ENCODE measurements around the gene AUH. TPM values are rescaled to one million over a fixed set of nuclear protein-coding genes. Genes with fewer than 3 reads are reported as not detected.

AUH gene, protein sequence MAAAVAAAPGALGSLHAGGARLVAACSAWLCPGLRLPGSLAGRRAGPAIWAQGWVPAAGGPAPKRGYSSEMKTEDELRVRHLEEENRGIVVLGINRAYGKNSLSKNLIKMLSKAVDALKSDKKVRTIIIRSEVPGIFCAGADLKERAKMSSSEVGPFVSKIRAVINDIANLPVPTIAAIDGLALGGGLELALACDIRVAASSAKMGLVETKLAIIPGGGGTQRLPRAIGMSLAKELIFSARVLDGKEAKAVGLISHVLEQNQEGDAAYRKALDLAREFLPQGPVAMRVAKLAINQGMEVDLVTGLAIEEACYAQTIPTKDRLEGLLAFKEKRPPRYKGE
- 28.5 TPM for total RNA-seq (ENCODE audit: unreplicated experiment)
- long read RNA-seq, transcript AUH-202 (10 exons, 1,577 nt), result major isoform, 12 of 18 reads
- long read RNA-seq, partial matches to known transcripts, result 1 of 18 reads
- long read RNA-seq, other reads (novel, unspliced or antisense), result 5 of 18 reads

DNA sequence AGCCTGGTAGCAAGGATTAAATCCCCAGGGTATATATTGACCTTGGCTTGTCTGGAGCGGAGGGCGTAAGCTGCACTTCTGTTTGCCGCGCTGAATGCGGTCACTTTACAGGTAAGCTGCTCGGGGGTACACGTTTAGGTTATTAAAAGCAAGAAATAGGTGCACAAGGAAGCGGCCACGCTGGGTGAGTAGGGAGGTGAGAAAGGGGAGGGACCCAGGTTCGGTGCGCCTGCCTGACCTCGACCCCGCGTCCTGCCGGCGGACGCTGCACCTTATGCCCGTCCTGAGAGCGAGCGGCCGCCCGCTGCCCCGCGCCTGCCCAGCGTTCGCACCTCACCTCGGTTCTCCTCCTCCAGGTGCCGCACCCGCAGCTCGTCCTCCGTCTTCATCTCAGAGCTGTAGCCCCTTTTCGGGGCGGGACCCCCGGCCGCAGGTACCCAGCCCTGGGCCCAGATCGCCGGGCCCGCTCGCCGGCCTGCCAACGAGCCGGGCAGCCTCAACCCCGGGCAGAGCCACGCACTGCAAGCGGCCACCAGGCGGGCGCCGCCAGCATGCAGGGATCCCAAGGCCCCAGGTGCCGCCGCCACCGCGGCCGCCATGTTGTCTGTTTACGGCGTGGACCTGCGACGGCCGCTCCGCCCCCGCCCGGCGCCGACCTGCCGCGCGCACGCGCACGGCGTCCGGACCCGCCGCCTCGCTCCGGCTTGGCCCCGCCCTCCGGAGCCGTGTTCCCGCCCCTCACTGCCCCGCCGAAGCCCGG is at the start of gene AUH:
AUH (minus strand) TSS at position 628 of the 760 bp plus-strand sequence; CDS start at position 599, 29 bp downstream.
- peaks cover 6% of the 10 kb centered on the region for H3K36me3 Mint-ChIP-seq (ENCODE audit: unreplicated experiment)
- peaks cover 10% of the 10 kb centered on the region for H3K9me3 Mint-ChIP-seq (ENCODE audit: unreplicated experiment)
- DNase-seq, result peak; percentile 90
- H3K4me1 Mint-ChIP-seq (ENCODE audit: low read depth, unreplicated experiment), result peaks cover 20% of the 10 kb centered on the region
- TF ChIP-seq, protein P1, sequence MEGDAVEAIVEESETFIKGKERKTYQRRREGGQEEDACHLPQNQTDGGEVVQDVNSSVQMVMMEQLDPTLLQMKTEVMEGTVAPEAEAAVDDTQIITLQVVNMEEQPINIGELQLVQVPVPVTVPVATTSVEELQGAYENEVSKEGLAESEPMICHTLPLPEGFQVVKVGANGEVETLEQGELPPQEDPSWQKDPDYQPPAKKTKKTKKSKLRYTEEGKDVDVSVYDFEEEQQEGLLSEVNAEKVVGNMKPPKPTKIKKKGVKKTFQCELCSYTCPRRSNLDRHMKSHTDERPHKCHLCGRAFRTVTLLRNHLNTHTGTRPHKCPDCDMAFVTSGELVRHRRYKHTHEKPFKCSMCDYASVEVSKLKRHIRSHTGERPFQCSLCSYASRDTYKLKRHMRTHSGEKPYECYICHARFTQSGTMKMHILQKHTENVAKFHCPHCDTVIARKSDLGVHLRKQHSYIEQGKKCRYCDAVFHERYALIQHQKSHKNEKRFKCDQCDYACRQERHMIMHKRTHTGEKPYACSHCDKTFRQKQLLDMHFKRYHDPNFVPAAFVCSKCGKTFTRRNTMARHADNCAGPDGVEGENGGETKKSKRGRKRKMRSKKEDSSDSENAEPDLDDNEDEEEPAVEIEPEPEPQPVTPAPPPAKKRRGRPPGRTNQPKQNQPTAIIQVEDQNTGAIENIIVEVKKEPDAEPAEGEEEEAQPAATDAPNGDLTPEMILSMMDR (IDR thresholded peaks at IDR 0.05; ENCODE audit: partially characterized antibody, unreplicated experiment), result no peak
- H3K27me3 Mint-ChIP-seq (ENCODE audit: unreplicated experiment), result peaks cover 5% of the 10 kb centered on the region
- peak within 1 kb of the TSS; percentile 94 for H3K27ac Mint-ChIP-seq (ENCODE audit: unreplicated experiment)
- peak within 1 kb of the TSS; percentile 100 for H3K4me3 Mint-ChIP-seq (ENCODE audit: unreplicated experiment)

DNA sequence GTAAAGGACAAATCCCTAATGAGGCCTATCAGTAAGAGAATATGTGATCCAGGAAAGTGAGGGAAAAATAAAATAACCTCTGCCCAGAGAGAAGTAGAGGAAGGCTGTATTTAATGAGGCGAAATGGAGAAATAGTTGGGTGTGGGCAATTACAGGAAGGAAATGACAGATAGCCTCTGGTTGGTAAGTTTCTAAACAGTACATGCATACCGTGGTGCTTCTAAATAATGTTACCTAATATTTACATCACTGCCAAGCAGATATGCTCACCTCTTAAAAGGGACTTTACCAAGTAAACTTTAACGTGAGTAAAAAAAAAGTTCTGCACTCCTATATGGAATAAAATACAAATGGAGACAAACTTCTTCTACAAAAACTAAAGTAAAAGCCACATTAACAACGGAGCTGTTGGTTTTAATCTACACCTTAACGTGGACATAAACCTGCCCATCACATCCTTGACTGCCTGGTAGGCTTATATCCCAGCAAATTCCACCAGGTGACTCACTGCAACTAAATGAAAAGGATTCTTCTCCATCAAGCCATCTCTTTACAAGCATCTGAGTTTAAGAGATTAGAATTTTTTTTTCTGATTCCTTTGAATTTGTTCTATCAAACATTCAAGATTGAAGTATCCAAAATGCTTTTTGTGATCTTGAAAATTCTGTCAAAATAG is 49.5 kb upstream of the AUH start:
- no peak for DNase-seq
- no peak overlapping the region for H3K4me3 Mint-ChIP-seq (ENCODE audit: unreplicated experiment)
- H3K9me3 Mint-ChIP-seq (ENCODE audit: unreplicated experiment), result peaks cover 5% of the 10 kb centered on the region
- H3K36me3 Mint-ChIP-seq (ENCODE audit: unreplicated experiment), result no peaks in the 10 kb centered on the region
- TF ChIP-seq, protein P1 (IDR thresholded peaks at IDR 0.05; ENCODE audit: partially characterized antibody, unreplicated experiment), result no peak
- H3K27me3 Mint-ChIP-seq (ENCODE audit: unreplicated experiment), result peaks cover 6% of the 10 kb centered on the region
- no peak overlapping the region for H3K27ac Mint-ChIP-seq (ENCODE audit: unreplicated experiment)
- H3K4me1 Mint-ChIP-seq (ENCODE audit: low read depth, unreplicated experiment), result peaks cover 8% of the 10 kb centered on the region

DNA sequence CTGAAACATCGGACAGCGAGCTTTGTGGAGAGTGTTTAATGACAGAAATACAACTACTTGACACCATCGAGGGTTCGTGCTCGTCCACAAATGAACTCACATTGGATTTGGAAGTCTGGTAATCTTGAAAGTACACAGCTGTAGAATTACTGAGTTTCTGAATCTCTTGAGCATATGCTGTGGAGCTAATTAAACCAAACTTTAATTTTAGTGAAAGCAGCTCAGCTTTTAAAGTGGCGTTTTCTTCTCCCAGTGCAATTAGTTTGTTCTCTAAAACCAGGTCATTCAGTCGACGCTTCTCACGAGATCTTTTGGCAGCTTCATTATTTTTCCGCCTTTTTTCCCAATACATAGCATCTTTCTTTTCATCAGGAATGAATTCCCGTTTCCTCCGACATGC is 48.4 kb upstream of the AUH start:
- Mint-ChIP-seq H3K4me1 (ENCODE audit: low read depth, unreplicated experiment) (peaks cover 2% of the 10 kb centered on the region), H3K27ac (ENCODE audit: unreplicated experiment) (no peak overlapping the region), H3K9me3 (ENCODE audit: unreplicated experiment) (peaks cover 2% of the 10 kb centered on the region), H3K36me3 (ENCODE audit: unreplicated experiment) (peaks cover 5% of the 10 kb centered on the region), H3K4me3 (ENCODE audit: unreplicated experiment) (no peak overlapping the region), H3K27me3 (ENCODE audit: unreplicated experiment) (peaks cover 6% of the 10 kb centered on the region)
- TF ChIP-seq, protein P1 (IDR thresholded peaks at IDR 0.05; ENCODE audit: partially characterized antibody, unreplicated experiment), result no peak
- no peak for DNase-seq

DNA sequence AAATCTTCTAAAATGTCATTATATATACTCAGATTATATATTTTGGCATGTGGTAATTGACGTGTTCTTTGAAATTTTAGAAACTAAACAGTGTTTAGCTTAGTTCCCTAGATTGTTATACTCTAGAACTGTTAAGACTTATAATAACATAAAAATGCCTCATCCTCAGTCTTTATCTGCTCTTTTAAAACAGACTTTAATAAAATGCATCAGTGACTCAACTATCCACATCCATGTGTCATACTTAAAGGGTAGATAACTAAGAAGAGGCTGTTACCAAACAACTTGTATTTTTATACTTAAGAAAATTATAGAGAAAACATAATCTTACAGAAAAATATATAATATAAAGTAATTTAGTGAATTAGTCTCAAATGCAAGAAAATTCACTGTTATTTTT is 46.8 kb upstream of the AUH start:
- H3K4me3 Mint-ChIP-seq (ENCODE audit: unreplicated experiment), result no peak overlapping the region
- peaks cover 7% of the 10 kb centered on the region for H3K36me3 Mint-ChIP-seq (ENCODE audit: unreplicated experiment)
- TF ChIP-seq, protein P1 (IDR thresholded peaks at IDR 0.05; ENCODE audit: partially characterized antibody, unreplicated experiment), result no peak
- DNase-seq, result no peak
- peaks cover 2% of the 10 kb centered on the region for H3K4me1 Mint-ChIP-seq (ENCODE audit: low read depth, unreplicated experiment)
- H3K27ac Mint-ChIP-seq (ENCODE audit: unreplicated experiment), result no peak overlapping the region
- peaks cover 4% of the 10 kb centered on the region for H3K27me3 Mint-ChIP-seq (ENCODE audit: unreplicated experiment)
- peaks cover 2% of the 10 kb centered on the region for H3K9me3 Mint-ChIP-seq (ENCODE audit: unreplicated experiment)
